ENCODE measurements around the gene DCP1A. TPM values are rescaled to one million over a fixed set of nuclear protein-coding genes. Genes with fewer than 3 reads are reported as not detected.
A peak's percentile ranks its signal among the peaks of the same experiment; 100 is the strongest.

DCP1A gene
- total and polyA plus RNA-seq, 2 of the 13 experiments (the other 11 are each of a cell fraction or from before 2014, with no cell fraction given): 14.2 to 41.2 TPM

- peak; percentile 52; the same call in 1 of the 2 replicates for TF ChIP-seq IKZF5 (CRISPR knock-in tag; IDR thresholded peaks at IDR 0.05)
Measured at GRCh38 chr3:53238051-53238850, 109.1 kb downstream of the DCP1A start (continued).

DNA sequence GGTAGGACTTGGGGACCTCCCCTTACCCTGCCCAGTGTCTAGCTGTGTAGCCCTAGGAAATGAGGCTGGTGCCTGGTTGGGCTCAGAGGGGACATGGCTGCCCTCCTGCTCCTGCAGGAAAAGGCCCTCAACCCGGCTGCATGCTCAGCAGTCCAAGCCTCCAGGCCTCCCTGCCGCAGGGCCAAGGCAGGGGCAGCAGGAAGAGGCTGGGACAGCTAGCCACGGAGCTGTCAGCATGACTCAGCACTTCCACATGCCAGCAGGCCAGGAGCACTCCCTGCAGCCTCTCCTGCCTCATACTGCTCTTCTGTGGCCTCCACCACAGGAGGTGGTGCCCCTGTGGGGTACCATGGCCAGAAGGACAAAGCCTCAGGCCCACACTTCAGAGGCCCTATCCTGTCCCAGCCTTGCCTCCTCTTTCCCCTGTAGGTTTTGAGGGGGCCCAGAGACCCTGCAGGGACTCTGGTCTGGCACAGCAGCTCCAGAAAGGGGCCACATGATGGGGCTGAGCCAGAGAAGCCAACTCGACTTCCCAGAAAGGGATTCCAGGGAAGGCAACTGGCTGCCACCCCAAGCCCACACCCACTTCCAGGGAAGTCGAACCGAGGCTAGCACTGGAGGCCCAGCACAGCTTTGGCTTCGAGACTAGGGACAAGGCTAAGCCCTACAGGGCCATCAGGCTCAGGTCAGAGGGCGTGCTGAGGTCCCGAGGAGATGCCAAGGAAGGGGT, 111.1 kb downstream of the DCP1A start:
- no peak overlapping the region for H3K4me2 ChIP-seq (ENCODE audit: low read depth, low read length)
- H3K4me1 ChIP-seq (ENCODE audit: insufficient read depth, low read length): peaks cover 44% of the 10 kb centered on the region
- H3K79me2 ChIP-seq (ENCODE audit: insufficient read depth, low read length): peaks cover 2% of the 10 kb centered on the region
- peaks cover 56 to 79% of the 10 kb centered on the region in 2 experiments for H3K36me3 ChIP-seq (replicated peaks in 1 of 2; ENCODE audit: control insufficient read depth in 1 of 2, insufficient read depth in 2 of 2, low read length in 2 of 2)
- in situ Hi-C loops (cut with HindIII; ENCODE audit: extremely low pct_ligation_motif_present, low pct_unique_long_range_greater_than_20kb) (no loop called here), intact Hi-C loops (cut with micrococcal nuclease; ENCODE audit: unreplicated experiment) (no loop called here)
- no peaks in the 10 kb centered on the region; the same call in 1 of the 2 replicates for H4K20me1 ChIP-seq (ENCODE audit: insufficient read depth, low read length)
- no peaks in the 10 kb centered on the region for H3K27me3 ChIP-seq (ENCODE audit: control insufficient read depth in 1 of 2, insufficient read depth in 2 of 2, low read length in 2 of 2)
- DNase-seq (ENCODE audit: low spot score) (peak; percentile 52), ATAC-seq (peak; percentile 66), FAIRE-seq (no peak)
- no TSS peak for BruUV-seq (replicated peaks)
- no peaks in the 10 kb centered on the region for H3K9me3 ChIP-seq (ENCODE audit: low read length)
- 89% methylated on average over 6 of the region's 9 CpGs for WGBS (ENCODE audit: low lambda C conversion rate)
- peak overlapping the region; percentile 43; the same call in 1 of the 2 replicates for H3K9ac ChIP-seq (ENCODE audit: insufficient read depth, low read depth, low read length)
- ChIA-PET POLR2A (no interaction called here), CTCF (ENCODE audit: low intra/inter-chr PET ratio, low total read pairs) (no interaction called here)
- H3K27ac ChIP-seq (ENCODE audit: extremely low read length, insufficient read depth, low read length): peak overlapping the region; percentile 74
- H2AFZ ChIP-seq (ENCODE audit: low read length): no peak overlapping the region
- H3K4me3 ChIP-seq (replicated peaks in 1 of 3; ENCODE audit: insufficient read depth in 1 of 3, low read depth in 2 of 3, low read length in 3 of 3): no peak overlapping the region
- TF ChIP-seq MED1 (CRISPR knock-in tag; IDR thresholded peaks at IDR 0.05) (peak; percentile 76), XRCC5 (optimal IDR thresholded peaks at IDR 0.05; ENCODE audit: low read length) (no peak), TEAD3 (CRISPR knock-in tag; optimal IDR thresholded peaks at IDR 0.05; ENCODE audit: borderline replicate concordance) (peak; percentile 64), FOXA1 (IDR thresholded peaks at IDR 0.05) (no peak), FOXA1 (CRISPR knock-in tag; IDR thresholded peaks at IDR 0.05) (no peak), RBM39 (IDR thresholded peaks at IDR 0.05; ENCODE audit: low read depth, low read length, poor library complexity, severe bottlenecking) (no peak), TARDBP (CRISPR knock-in tag; IDR thresholded peaks at IDR 0.05) (0 out of 2 replicates have a peak, but pooled peaks have one; percentile 19)
- TF ChIP-seq, protein P1, sequence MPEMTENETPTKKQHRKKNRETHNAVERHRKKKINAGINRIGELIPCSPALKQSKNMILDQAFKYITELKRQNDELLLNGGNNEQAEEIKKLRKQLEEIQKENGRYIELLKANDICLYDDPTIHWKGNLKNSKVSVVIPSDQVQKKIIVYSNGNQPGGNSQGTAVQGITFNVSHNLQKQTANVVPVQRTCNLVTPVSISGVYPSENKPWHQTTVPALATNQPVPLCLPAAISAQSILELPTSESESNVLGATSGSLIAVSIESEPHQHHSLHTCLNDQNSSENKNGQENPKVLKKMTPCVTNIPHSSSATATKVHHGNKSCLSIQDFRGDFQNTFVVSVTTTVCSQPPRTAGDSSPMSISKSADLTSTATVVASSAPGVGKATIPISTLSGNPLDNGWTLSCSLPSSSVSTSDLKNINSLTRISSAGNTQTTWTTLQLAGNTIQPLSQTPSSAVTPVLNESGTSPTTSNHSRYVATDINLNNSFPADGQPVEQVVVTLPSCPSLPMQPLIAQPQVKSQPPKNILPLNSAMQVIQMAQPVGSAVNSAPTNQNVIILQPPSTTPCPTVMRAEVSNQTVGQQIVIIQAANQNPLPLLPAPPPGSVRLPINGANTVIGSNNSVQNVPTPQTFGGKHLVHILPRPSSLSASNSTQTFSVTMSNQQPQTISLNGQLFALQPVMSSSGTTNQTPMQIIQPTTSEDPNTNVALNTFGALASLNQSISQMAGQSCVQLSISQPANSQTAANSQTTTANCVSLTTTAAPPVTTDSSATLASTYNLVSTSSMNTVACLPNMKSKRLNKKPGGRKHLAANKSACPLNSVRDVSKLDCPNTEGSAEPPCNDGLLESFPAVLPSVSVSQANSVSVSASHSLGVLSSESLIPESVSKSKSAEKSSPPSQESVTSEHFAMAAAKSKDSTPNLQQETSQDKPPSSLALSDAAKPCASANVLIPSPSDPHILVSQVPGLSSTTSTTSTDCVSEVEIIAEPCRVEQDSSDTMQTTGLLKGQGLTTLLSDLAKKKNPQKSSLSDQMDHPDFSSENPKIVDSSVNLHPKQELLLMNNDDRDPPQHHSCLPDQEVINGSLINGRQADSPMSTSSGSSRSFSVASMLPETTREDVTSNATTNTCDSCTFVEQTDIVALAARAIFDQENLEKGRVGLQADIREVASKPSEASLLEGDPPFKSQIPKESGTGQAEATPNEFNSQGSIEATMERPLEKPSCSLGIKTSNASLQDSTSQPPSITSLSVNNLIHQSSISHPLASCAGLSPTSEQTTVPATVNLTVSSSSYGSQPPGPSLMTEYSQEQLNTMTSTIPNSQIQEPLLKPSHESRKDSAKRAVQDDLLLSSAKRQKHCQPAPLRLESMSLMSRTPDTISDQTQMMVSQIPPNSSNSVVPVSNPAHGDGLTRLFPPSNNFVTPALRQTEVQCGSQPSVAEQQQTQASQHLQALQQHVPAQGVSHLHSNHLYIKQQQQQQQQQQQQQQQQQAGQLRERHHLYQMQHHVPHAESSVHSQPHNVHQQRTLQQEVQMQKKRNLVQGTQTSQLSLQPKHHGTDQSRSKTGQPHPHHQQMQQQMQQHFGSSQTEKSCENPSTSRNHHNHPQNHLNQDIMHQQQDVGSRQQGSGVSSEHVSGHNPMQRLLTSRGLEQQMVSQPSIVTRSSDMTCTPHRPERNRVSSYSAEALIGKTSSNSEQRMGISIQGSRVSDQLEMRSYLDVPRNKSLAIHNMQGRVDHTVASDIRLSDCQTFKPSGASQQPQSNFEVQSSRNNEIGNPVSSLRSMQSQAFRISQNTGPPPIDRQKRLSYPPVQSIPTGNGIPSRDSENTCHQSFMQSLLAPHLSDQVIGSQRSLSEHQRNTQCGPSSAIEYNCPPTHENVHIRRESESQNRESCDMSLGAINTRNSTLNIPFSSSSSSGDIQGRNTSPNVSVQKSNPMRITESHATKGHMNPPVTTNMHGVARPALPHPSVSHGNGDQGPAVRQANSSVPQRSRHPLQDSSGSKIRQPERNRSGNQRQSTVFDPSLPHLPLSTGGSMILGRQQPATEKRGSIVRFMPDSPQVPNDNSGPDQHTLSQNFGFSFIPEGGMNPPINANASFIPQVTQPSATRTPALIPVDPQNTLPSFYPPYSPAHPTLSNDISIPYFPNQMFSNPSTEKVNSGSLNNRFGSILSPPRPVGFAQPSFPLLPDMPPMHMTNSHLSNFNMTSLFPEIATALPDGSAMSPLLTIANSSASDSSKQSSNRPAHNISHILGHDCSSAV (CRISPR knock-in tag; IDR thresholded peaks at IDR 0.05; ENCODE audit: borderline replicate concordance): no peak
